PFSK-1 (cell line): ENCODE data around the gene CYSTM1.

Experiments
- FOXP2 ChIP-seq: optimal IDR thresholded peaks from 2 replicates; pipeline ENCODE3; 2011; ENCODE audit warnings: borderline replicate concordance, control low read depth, inconsistent platforms; ENCODE audit not compliant: insufficient read depth; ENCODE audit errors: extremely low read length, extremely low read depth
- POLR2AphosphoS5 ChIP-seq: IDR thresholded peaks from 2 replicates; pipeline ENCODE4 v1.6.1; 2012; ENCODE audit warnings: low read depth, mild to moderate bottlenecking, control low read depth, low read length, moderate library complexity
- REST ChIP-seq, 2 experiments: IDR thresholded peaks; 2 replicates each; pipeline versions ENCODE4 v1.6.1 to v1.8.0; 2011 to 2012; ENCODE audit warnings: low read depth in 2 of 2, low read length in 2 of 2, control low read depth in 1 of 2, inconsistent platforms in 1 of 2, mild to moderate bottlenecking in 1 of 2, moderate library complexity in 1 of 2; ENCODE audit not compliant: insufficient read depth in 1 of 2
- SIN3A ChIP-seq: IDR thresholded peaks from 2 replicates; pipeline ENCODE4 v1.6.1; 2012; ENCODE audit warnings: mild to moderate bottlenecking, low read length, moderate library complexity, borderline replicate concordance; ENCODE audit not compliant: insufficient read depth
- TAF1 ChIP-seq: IDR thresholded peaks from 2 replicates; pipeline ENCODE4 v1.6.1; 2012; ENCODE audit warnings: low read length, control low read depth, borderline replicate concordance; ENCODE audit not compliant: insufficient read depth

Gene CYSTM1

DNA sequence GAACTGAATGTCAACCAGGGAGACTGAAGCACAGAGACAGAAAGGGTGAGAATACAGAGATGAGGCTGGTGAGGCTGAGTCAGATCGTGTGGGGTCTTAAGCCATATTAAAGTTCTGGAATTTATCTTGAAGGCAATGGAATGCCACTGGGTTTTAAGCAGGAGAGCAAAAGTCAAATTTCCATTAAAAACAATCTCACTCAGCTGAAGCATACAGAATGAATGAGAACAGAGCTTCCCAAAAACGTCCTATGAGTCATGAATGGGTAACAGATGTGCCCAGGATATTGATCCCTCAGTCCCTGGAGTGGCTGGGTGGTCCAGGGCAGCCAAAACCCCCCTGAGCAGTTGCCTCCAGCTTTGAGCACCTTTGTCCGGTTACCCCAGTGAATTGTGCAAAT lies 83.0 kb downstream of the CYSTM1 start:
- TF ChIP-seq SIN3A (no peak), REST (IDR thresholded peaks at IDR 0.05; ENCODE audit: insufficient read depth in 1 of 2, low read depth in 2 of 2, low read length in 2 of 2) (no peak), TAF1 (no peak), FOXP2 (no peak), POLR2AphosphoS5 (no peak)

DNA sequence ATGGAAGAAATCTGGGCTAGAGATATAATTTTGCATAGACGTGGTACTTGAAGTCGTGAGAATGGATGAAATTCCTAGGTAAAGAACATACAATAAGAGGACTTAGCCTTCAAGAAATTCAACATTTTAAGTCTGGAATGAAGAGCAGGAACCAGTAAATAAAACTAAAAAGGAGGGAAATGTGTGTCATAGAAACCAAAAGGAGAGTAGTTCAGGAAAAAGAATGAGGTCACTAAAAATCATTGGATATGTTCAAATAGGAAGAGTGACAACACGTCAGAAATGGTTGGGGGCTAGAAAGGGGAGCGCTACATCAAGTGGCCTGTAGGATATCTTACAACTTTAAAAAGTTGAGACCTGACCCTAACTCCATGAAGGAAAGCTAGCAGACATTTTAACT lies 83.9 kb downstream of the CYSTM1 start:
- no peak for TF ChIP-seq REST (IDR thresholded peaks at IDR 0.05; ENCODE audit: insufficient read depth in 1 of 2, low read depth in 2 of 2, low read length in 2 of 2)
- TF ChIP-seq POLR2AphosphoS5, result no peak
- no peak for TF ChIP-seq SIN3A
- no peak for TF ChIP-seq TAF1
- TF ChIP-seq FOXP2, result no peak

- TF ChIP-seq TAF1 (no peak), SIN3A (no peak), FOXP2 (no peak), REST (IDR thresholded peaks at IDR 0.05; ENCODE audit: insufficient read depth in 1 of 2, low read depth in 2 of 2, low read length in 2 of 2) (no peak), POLR2AphosphoS5 (no peak)
Measured at GRCh38 chr5:140259500-140259899, 84.5 kb downstream of the CYSTM1 start.

DNA sequence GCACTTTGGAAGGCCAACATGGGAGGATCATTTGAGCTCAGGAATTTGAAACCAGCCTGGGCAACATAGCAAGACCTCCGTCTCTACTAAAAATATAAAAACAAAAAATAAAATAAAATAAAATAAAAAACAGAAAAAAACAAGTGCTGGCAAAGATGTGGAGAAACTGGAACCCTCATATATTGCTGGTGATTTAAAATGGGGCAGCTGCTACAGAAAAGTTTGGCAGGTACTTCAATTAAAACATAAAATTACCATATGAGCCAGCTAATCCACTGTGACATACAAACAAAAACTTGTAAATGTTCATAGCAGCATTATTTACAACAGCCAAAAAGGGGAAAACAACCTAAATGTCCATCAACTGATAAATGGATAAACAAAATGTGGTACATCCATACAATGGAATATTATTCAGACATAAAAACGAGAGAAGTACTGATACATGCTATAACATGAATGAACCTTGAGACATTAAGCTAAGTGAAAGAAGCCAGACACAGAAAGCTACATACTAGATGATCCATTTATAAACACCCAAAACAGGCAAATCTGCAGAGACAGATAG lies 85.2 kb downstream of the CYSTM1 start:
- no peak for TF ChIP-seq SIN3A
- TF ChIP-seq POLR2AphosphoS5, result no peak
- no peak for TF ChIP-seq TAF1
- no peak for TF ChIP-seq REST (IDR thresholded peaks at IDR 0.05; ENCODE audit: insufficient read depth in 1 of 2, low read depth in 2 of 2, low read length in 2 of 2)
- TF ChIP-seq FOXP2, result no peak
